GM12864 (cell line): ENCODE results near the gene STUB1.

Experiments
- DNase-seq: peaks from one replicate; pipeline ENCODE4 v3.0.0-alpha.2; 2011; ENCODE audit warnings: low read depth
- H3K4me3 ChIP-seq: 2 replicates; pipeline ENCODE4 v1.5.1; 2011; ENCODE audit warnings: mild to moderate bottlenecking, low read depth, low read length, control low read depth
- TF ChIP-seq, protein P1 (sequence below): IDR thresholded peaks from 2 replicates; pipeline ENCODE4 v1.5.1; 2011; ENCODE audit warnings: low read depth, mild to moderate bottlenecking, moderate library complexity, low read length, control low read depth, inconsistent platforms; ENCODE audit errors: missing control alignments

The STUB1 gene

DNA sequence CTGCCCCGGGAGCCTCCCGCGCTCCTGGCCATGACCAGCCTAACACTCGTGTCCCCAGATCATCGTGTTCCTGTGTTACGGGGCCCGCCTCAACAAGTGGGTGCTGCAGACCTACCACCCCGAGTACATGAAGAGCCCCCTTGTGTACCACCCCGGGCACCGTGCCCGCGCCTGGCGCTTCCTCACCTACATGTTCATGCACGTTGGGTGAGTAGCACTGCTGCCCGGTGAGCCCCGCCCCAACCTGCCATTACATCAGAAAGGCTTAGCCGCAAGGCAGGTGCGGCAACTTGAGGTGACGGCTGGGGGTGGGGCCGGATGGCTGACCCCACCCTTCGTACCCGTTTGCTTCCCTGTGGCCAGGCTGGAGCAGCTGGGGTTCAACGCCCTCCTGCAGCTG, 3.3 kb upstream of the STUB1 start:
- no peak overlapping the region for H3K4me3 ChIP-seq
- TF ChIP-seq, protein P1, sequence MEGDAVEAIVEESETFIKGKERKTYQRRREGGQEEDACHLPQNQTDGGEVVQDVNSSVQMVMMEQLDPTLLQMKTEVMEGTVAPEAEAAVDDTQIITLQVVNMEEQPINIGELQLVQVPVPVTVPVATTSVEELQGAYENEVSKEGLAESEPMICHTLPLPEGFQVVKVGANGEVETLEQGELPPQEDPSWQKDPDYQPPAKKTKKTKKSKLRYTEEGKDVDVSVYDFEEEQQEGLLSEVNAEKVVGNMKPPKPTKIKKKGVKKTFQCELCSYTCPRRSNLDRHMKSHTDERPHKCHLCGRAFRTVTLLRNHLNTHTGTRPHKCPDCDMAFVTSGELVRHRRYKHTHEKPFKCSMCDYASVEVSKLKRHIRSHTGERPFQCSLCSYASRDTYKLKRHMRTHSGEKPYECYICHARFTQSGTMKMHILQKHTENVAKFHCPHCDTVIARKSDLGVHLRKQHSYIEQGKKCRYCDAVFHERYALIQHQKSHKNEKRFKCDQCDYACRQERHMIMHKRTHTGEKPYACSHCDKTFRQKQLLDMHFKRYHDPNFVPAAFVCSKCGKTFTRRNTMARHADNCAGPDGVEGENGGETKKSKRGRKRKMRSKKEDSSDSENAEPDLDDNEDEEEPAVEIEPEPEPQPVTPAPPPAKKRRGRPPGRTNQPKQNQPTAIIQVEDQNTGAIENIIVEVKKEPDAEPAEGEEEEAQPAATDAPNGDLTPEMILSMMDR, result no peak
- DNase-seq, result no peak

DNA sequence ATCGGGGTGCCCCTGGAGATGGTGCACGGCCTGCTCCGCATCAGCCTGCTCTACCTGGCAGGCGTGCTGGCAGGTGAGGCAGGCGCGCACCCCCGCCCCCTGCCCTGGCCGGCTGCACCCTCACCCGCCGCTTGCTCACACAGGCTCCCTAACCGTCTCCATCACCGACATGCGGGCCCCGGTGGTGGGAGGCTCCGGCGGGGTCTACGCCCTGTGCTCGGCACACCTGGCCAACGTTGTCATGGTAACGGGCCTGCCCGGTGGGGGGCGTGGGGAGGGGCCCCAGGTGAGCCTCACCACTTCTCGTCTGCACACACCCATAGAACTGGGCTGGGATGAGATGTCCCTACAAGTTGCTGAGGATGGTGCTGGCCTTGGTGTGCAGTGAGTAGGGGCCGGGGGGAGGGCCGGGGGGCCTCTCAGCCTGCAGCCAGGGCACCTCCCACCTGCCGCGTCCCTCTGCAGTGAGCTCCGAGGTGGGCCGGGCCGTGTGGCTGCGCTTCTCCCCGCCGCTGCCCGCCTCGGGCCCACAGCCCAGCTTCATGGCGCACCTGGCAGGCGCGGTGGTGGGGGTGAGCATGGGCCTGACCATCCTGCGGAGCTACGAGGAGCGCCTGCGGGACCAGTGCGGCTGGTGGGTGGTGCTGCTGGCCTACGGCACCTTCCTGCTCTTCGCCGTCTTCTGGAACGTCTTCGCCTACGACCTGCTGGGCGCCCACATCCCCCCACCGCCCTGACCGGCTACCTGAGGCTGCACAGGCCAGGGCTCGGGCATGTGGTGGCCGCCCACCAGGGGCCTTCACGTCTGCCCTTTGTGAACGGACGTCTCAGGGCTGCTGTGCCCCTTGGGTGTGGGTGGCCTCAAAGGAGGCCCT, 2.7 kb upstream of the STUB1 start:
- TF ChIP-seq, protein P1, result no peak
- DNase-seq, result no peak
- no peak overlapping the region for H3K4me3 ChIP-seq

- no peak for DNase-seq
- H3K4me3 ChIP-seq, result no peak overlapping the region
- TF ChIP-seq, protein P1, result no peak
Measured at GRCh38 chr16:678209-678857, 1.9 kb upstream of the STUB1 start.

- TF ChIP-seq, protein P1, result no peak
- DNase-seq, result no peak
- H3K4me3 ChIP-seq, result peak overlapping the region; percentile 61
Measured at GRCh38 chr16:678858-679813, 1.1 kb upstream of the STUB1 start.

DNA sequence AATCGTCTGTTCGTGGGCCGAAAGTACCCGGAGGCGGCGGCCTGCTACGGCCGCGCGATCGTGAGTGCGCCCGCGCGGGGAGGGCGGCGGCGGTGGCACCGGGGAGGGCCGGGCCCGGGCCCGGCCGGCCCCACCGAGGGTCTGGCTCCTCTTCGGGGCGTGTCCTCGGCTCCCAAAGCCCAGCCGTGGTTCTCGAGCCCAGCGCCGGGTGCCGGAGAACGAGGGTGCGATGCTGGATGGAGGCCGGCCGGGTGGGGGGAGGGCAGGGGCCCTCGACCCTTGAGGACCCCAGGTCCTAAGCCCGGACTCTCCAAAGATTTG, 375 bp downstream of the STUB1 start:
- no peak for DNase-seq
- peak overlapping the region; percentile 73 for H3K4me3 ChIP-seq
- TF ChIP-seq, protein P1, result no peak

DNA sequence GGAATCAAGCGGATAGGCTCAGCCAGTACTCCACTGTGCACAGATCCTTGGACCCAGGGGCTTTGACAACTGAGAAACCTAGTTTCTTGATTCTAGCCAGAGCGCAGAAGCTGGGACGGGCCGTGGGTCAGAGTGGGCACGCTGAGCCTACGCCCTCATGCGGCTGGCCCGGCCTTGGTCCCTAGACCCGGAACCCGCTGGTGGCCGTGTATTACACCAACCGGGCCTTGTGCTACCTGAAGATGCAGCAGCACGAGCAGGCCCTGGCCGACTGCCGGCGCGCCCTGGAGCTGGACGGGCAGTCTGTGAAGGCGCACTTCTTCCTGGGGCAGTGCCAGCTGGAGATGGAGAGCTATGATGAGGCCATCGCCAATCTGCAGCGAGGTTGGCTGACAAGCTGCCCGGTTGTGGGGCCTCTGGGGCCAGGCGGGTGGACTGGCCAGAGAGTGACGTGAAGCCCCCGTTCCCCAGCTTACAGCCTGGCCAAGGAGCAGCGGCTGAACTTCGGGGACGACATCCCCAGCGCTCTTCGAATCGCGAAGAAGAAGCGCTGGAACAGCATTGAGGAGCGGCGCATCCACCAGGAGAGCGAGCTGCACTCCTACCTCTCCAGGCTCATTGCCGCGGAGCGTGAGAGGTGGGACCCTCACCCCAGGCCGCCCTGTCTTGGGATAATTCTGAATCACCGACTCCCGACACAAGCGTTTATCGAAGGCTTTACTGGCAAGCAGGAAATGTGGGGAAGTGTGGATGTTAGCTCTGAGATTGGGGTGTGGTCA, 946 bp downstream of the STUB1 start:
- no peak for DNase-seq
- TF ChIP-seq, protein P1, result no peak
- H3K4me3 ChIP-seq, result peak overlapping the region; percentile 73
